Panc1 (cell line): Measurements from ENCODE around the gene GNAO1. TPM values are rescaled to one million over a fixed set of nuclear protein-coding genes. Genes with fewer than 3 reads are reported as not detected.

Source experiments
- ATAC-seq: fragments of 200-7000 bp; cut with Tn5 transposase; 2 replicates; pipeline ENCODE4 v1.9.1; 2020; ENCODE audit warnings: mild to moderate bottlenecking, moderate library complexity
- BruUV-seq: library from RNA; stranded (reverse); fragments of 400-500 nt; replicated peaks from 2 replicates; lab custom pipeline; 2021; lab: Mats Ljungman, UMichigan
- CTCF ChIA-PET: fragments of 300-600 bp; sonication (Branson Sonifier 250); formaldehyde crosslinking; loops from one replicate; lab custom pipeline; 2022; ENCODE audit warnings: antibody characterized with exemption; lab: Charles Lee
- POLR2A ChIA-PET: fragments of 300-600 bp; sonication (Branson Sonifier 250); formaldehyde crosslinking; loops from one replicate; lab custom pipeline; 2022; ENCODE audit warnings: antibody characterized with exemption; lab: Charles Lee
- DNase-seq: peaks from one replicate; pipeline ENCODE4 v3.0.0-alpha.2; 2010; ENCODE audit warnings: low read depth, low spot score
- H3K27ac ChIP-seq: 2 replicates; pipeline ENCODE4 v1.5.1; 2011; ENCODE audit warnings: mild to moderate bottlenecking, low read length, inconsistent platforms
- H3K27me3 ChIP-seq: fragments of 200-500 bp; sonication (Bioruptor generic); 2 replicates; pipeline ENCODE4 v1.6.0; 2014; ENCODE audit warnings: low read length, inconsistent platforms; ENCODE audit not compliant: control insufficient read depth, insufficient read depth
- H3K36me3 ChIP-seq: fragments of 200-500 bp; sonication (Bioruptor generic); 2 replicates; pipeline ENCODE4 v1.5.1; 2014; ENCODE audit warnings: inconsistent platforms, mild to moderate bottlenecking, low read length, moderate library complexity; ENCODE audit not compliant: control insufficient read depth, insufficient read depth
- H3K4me1 ChIP-seq: 2 replicates; pipeline ENCODE4 v1.5.1; 2011; ENCODE audit warnings: inconsistent platforms, mild to moderate bottlenecking, low read length, moderate library complexity; ENCODE audit not compliant: control insufficient read depth, insufficient read depth
- H3K4me3 ChIP-seq, 2 experiments: 2 replicates each; pipeline ENCODE4 v1.5.1; 2011 to 2012; ENCODE audit warnings: low read depth in 2 of 2, low read length in 2 of 2, mild to moderate bottlenecking in 2 of 2, inconsistent platforms in 1 of 2, moderate library complexity in 1 of 2
- H3K9me3 ChIP-seq: fragments of 200-500 bp; sonication (Bioruptor generic); 2 replicates; pipeline ENCODE4 v1.5.1; 2014; ENCODE audit warnings: low read depth, mild to moderate bottlenecking, inconsistent platforms, low read length, moderate library complexity; ENCODE audit not compliant: control insufficient read depth, insufficient read depth
- CTCF ChIP-seq: fragments of 450-650 bp; IDR thresholded peaks from 2 replicates; pipeline ENCODE4 v1.5.1; 2017; ENCODE audit warnings: mild to moderate bottlenecking
- POLR2AphosphoS5 ChIP-seq: IDR thresholded peaks from 2 replicates; pipeline ENCODE4 v1.6.1; 2012; ENCODE audit warnings: mild to moderate bottlenecking, low read depth, low read length, moderate library complexity
- REST ChIP-seq, 2 experiments: IDR thresholded peaks; 2 replicates each; pipeline ENCODE4 v1.6.1; 2011 to 2012; ENCODE audit warnings: low read depth in 2 of 2, control low read depth in 1 of 2, low read length in 1 of 2, mild to moderate bottlenecking in 1 of 2, moderate library complexity in 1 of 2; ENCODE audit not compliant: insufficient read depth in 1 of 2
- SIN3A ChIP-seq: IDR thresholded peaks from 2 replicates; pipeline ENCODE4 v1.6.1; 2012; ENCODE audit warnings: low read depth, mild to moderate bottlenecking, low read length, moderate library complexity, borderline replicate concordance; ENCODE audit not compliant: insufficient read depth
- TCF7L2 ChIP-seq: IDR thresholded peaks from 2 replicates; pipeline ENCODE4 v1.6.1; 2011; ENCODE audit warnings: mild to moderate bottlenecking, low read depth, low read length, inconsistent platforms
- in situ Hi-C: cut with HindIII; loops from 2 replicates; pipeline ENCODE4 v1.10.0; 2016; ENCODE audit warnings: low sequenced_read_pairs, low pct_unique_long_range_greater_than_20kb
- intact Hi-C: fragments of 100-400 bp; cut with micrococcal nuclease; formaldehyde crosslinking; loops from one replicate; pipeline ENCODE4 v1.10.0; 2022; ENCODE audit not compliant: unreplicated experiment
- total RNA-seq: library from RNA; stranded (reverse); gene quantifications from one replicate; pipeline ENCODE4 v1.2.1, GENCODE V29; 2021; ENCODE audit not compliant: unreplicated experiment

GNAO1 gene
- total RNA-seq, 1 experiment from 2014 or later, result 33.4 TPM

GRCh38 chr16:56212144-56212543, 20.9 kb downstream of the GNAO1 start:
- DNase-seq, result no peak
- Histone ChIP-seq H3K4me1 (no peaks in the 10 kb centered on the region; the same call in 1 of the 2 replicates), H3K27ac (no peak overlapping the region), H3K36me3 (no peaks in the 10 kb centered on the region), H3K27me3 (no peaks in the 10 kb centered on the region), H3K4me3 (no peak overlapping the region), H3K9me3 (no peaks in the 10 kb centered on the region)
- no TSS peak for BruUV-seq
- in situ Hi-C loops, result no loop called here
- POLR2A ChIA-PET, result no interaction called here
- intact Hi-C loops, result no loop called here
- TF ChIP-seq SIN3A, result no peak
- TF ChIP-seq POLR2AphosphoS5, result no peak
- TF ChIP-seq CTCF, result no peak
- TF ChIP-seq TCF7L2, result no peak
- no peak for TF ChIP-seq REST (IDR thresholded peaks at IDR 0.05; ENCODE audit: insufficient read depth in 1 of 2, low read depth in 2 of 2, low read length in 1 of 2)
- CTCF ChIA-PET, result no interaction called here
- no peak for ATAC-seq

- Histone ChIP-seq H3K27ac (no peak overlapping the region), H3K4me1 (no peaks in the 10 kb centered on the region; the same call in 1 of the 2 replicates), H3K27me3 (no peaks in the 10 kb centered on the region), H3K4me3 (no peak overlapping the region), H3K36me3 (no peaks in the 10 kb centered on the region), H3K9me3 (no peaks in the 10 kb centered on the region)
- POLR2A ChIA-PET, result interaction anchor here (0.6 kb wide), 1 partner anchor 247 kb away, joined by 9 read pairs; no protein-coding TSS in a partner anchor
- no TSS peak for BruUV-seq
- ATAC-seq, result no peak
- DNase-seq, result no peak
- intact Hi-C loops (no loop called here), in situ Hi-C loops (no loop called here)
- TF ChIP-seq REST (IDR thresholded peaks at IDR 0.05; ENCODE audit: insufficient read depth in 1 of 2, low read depth in 2 of 2, low read length in 1 of 2) (no peak), CTCF (no peak), POLR2AphosphoS5 (no peak), TCF7L2 (no peak), SIN3A (no peak)
- CTCF ChIA-PET, result no interaction called here
These were observed 30.7 kb downstream of the GNAO1 start for GRCh38 chr16:56221995-56222394.
